Activated naive CD4-positive, alpha-beta T cell treated with anti-CD3 and anti-CD28 coated beads, Interleukin-2, amount 10 ng/mL, durations not matched to agents 7 days and 5 days (primary cell): ENCODE results near the gene GMDS.

Experiments used
- CTCF ChIA-PET: fragments of 350-600 bp; sonication (Branson Sonifier 250); formaldehyde crosslinking; loops from one replicate; lab custom pipeline; 2021; ENCODE audit warnings: antibody characterized with exemption; lab: Charles Lee
- DNase-seq: peaks from one replicate; pipeline ENCODE4 v3.0.0-alpha.2; 2020
- H3K27ac Mint-ChIP-seq: one replicate; pipeline ENCODE4 v1.8.0; 2021; ENCODE audit warnings: mild to moderate bottlenecking, moderate library complexity, mixed read lengths
- H3K27me3 Mint-ChIP-seq: one replicate; pipeline ENCODE4 v1.8.0; 2021; ENCODE audit warnings: mild to moderate bottlenecking, mixed read lengths
- H3K36me3 Mint-ChIP-seq: one replicate; pipeline ENCODE4 v1.8.0; 2021; ENCODE audit warnings: mixed read lengths
- H3K4me1 Mint-ChIP-seq: one replicate; pipeline ENCODE4 v1.8.0; 2021; ENCODE audit warnings: mixed read lengths
- H3K4me3 Mint-ChIP-seq: one replicate; pipeline ENCODE4 v1.8.0; 2021; ENCODE audit warnings: mild to moderate bottlenecking, moderate library complexity, mixed read lengths
- H3K9me3 Mint-ChIP-seq: one replicate; pipeline ENCODE4 v1.8.0; 2021; ENCODE audit warnings: mixed read lengths

The GMDS gene

GRCh38 chr6:1612974-1613306 lies 632.5 kb downstream of the GMDS start:
- CTCF ChIA-PET, result interaction anchor here (1.5 kb wide), 1 partner anchor 11 kb away, joined by 6 read pairs; no protein-coding TSS in a partner anchor
- no peaks in the 10 kb centered on the region for H3K9me3 Mint-ChIP-seq
- H3K4me1 Mint-ChIP-seq, result peaks cover 33% of the 10 kb centered on the region
- no peak for DNase-seq
- peaks cover 91% of the 10 kb centered on the region for H3K27me3 Mint-ChIP-seq
- no peak overlapping the region for H3K4me3 Mint-ChIP-seq
- peaks cover 6% of the 10 kb centered on the region for H3K36me3 Mint-ChIP-seq
- H3K27ac Mint-ChIP-seq, result no peak overlapping the region

GRCh38 chr6:1612299-1612973 lies 633.0 kb downstream of the GMDS start:
- H3K27me3 Mint-ChIP-seq, result peaks cover 91% of the 10 kb centered on the region

GRCh38 chr6:1611572-1612298 lies 633.7 kb downstream of the GMDS start:
- CTCF ChIA-PET, result interaction anchor here (1.2 to 1.5 kb wide), 2 partner anchors 13 to 15 kb away, joined by 4 to 6 read pairs; no protein-coding TSS in a partner anchor
- peak; percentile 34 for DNase-seq
- H3K27ac Mint-ChIP-seq, result peak overlapping the region; percentile 78
- no peaks in the 10 kb centered on the region for H3K9me3 Mint-ChIP-seq
- H3K4me1 Mint-ChIP-seq, result peaks cover 45% of the 10 kb centered on the region
- peaks cover 91% of the 10 kb centered on the region for H3K27me3 Mint-ChIP-seq
- peak overlapping the region; percentile 68 for H3K4me3 Mint-ChIP-seq
- peaks cover 6% of the 10 kb centered on the region for H3K36me3 Mint-ChIP-seq

More at GRCh38 chr6:1612299-1612973, 633.0 kb downstream of the GMDS start:
- H3K4me1 Mint-ChIP-seq, result peaks cover 38% of the 10 kb centered on the region
- CTCF ChIA-PET, result interaction anchor here (1.2 to 1.5 kb wide), 2 partner anchors 12 to 14 kb away, joined by 4 to 6 read pairs; no protein-coding TSS in a partner anchor
- H3K9me3 Mint-ChIP-seq, result no peaks in the 10 kb centered on the region
- H3K27ac Mint-ChIP-seq, result peak overlapping the region; percentile 78
- H3K36me3 Mint-ChIP-seq, result peaks cover 6% of the 10 kb centered on the region
- peak overlapping the region; percentile 68 for H3K4me3 Mint-ChIP-seq
- no peak for DNase-seq

- Mint-ChIP-seq H3K4me1 (peaks cover 45% of the 10 kb centered on the region), H3K9me3 (no peaks in the 10 kb centered on the region), H3K36me3 (peaks cover 6% of the 10 kb centered on the region), H3K27ac (no peak overlapping the region), H3K4me3 (no peak overlapping the region), H3K27me3 (peaks cover 91% of the 10 kb centered on the region)
- CTCF ChIA-PET, result interaction anchor here (1.0 kb wide), 1 partner anchor 1023 kb away, joined by 3 read pairs; no protein-coding TSS in a partner anchor
- no peak for DNase-seq
These were observed 634.2 kb downstream of the GMDS start for GRCh38 chr6:1611322-1611571.

GRCh38 chr6:1610497-1611321 lies 634.7 kb downstream of the GMDS start:
- Mint-ChIP-seq H3K4me3 (peak overlapping the region; percentile 59), H3K27ac (peak overlapping the region; percentile 49), H3K27me3 (peaks cover 91% of the 10 kb centered on the region), H3K9me3 (no peaks in the 10 kb centered on the region), H3K36me3 (peaks cover 6% of the 10 kb centered on the region), H3K4me1 (peaks cover 48% of the 10 kb centered on the region)
- peak; percentile 43 for DNase-seq
- CTCF ChIA-PET, result interaction anchor here (1.0 to 1.5 kb wide), 4 partner anchors 14 to 1024 kb away, joined by 3 to 5 read pairs (median 3); no protein-coding TSS in a partner anchor

- H3K9me3 Mint-ChIP-seq, result no peaks in the 10 kb centered on the region
- peaks cover 52% of the 10 kb centered on the region for H3K4me1 Mint-ChIP-seq
- CTCF ChIA-PET, result interaction anchor here (1.0 to 1.5 kb wide), 4 partner anchors 13 to 1025 kb away, joined by 3 to 5 read pairs (median 3); no protein-coding TSS in a partner anchor
- peaks cover 91% of the 10 kb centered on the region for H3K27me3 Mint-ChIP-seq
- H3K27ac Mint-ChIP-seq, result peak within 1 kb of the TSS; percentile 83
- peaks cover 6% of the 10 kb centered on the region for H3K36me3 Mint-ChIP-seq
- peak within 1 kb of the TSS; percentile 68 for H3K4me3 Mint-ChIP-seq
- peak; percentile 54 for DNase-seq
These were observed 635.5 kb downstream of the GMDS start, which contains the start of gene FOXC1 for GRCh38 chr6:1609648-1610496. Gene FOXC1 (plus strand): TSS chr6:1609915. CDS start chr6:1610446, 531 bp downstream.

- H3K27ac Mint-ChIP-seq, result peak overlapping the region; percentile 76
- DNase-seq, result no peak
- H3K4me1 Mint-ChIP-seq, result peaks cover 52% of the 10 kb centered on the region
- CTCF ChIA-PET, result interaction anchor here (1.1 to 1.5 kb wide), 2 partner anchors 12 to 85 kb away, joined by 3 to 5 read pairs; no protein-coding TSS in a partner anchor
- H3K9me3 Mint-ChIP-seq, result no peaks in the 10 kb centered on the region
- peak overlapping the region; percentile 68 for H3K4me3 Mint-ChIP-seq
- peaks cover 6% of the 10 kb centered on the region for H3K36me3 Mint-ChIP-seq
- H3K27me3 Mint-ChIP-seq, result peaks cover 89% of the 10 kb centered on the region
These were observed 636.3 kb downstream of the GMDS start for GRCh38 chr6:1609041-1609647.

- Mint-ChIP-seq H3K4me1 (peaks cover 49% of the 10 kb centered on the region), H3K27ac (peak overlapping the region; percentile 83), H3K27me3 (peaks cover 89% of the 10 kb centered on the region), H3K9me3 (no peaks in the 10 kb centered on the region), H3K36me3 (peaks cover 6% of the 10 kb centered on the region), H3K4me3 (peak overlapping the region; percentile 50)
- CTCF ChIA-PET, result interaction anchor here (1.5 to 1.6 kb wide), 2 partner anchors 12 to 496 kb away, joined by 5 to 6 read pairs; no protein-coding TSS in a partner anchor
- DNase-seq, result no peak
These were observed 637.0 kb downstream of the GMDS start for GRCh38 chr6:1608222-1609040.

- peaks cover 43% of the 10 kb centered on the region for H3K4me1 Mint-ChIP-seq
- CTCF ChIA-PET, result interaction anchor here (1.3 to 2.2 kb wide), 6 partner anchors 9 to 1027 kb away, joined by 4 to 8 read pairs (median 5); no protein-coding TSS in a partner anchor
These were observed 637.7 kb downstream of the GMDS start for GRCh38 chr6:1607516-1608221.

GRCh38 chr6:1606780-1607515 lies 638.5 kb downstream of the GMDS start:
- Mint-ChIP-seq H3K36me3 (peaks cover 5% of the 10 kb centered on the region), H3K9me3 (no peaks in the 10 kb centered on the region), H3K27me3 (peaks cover 89% of the 10 kb centered on the region), H3K27ac (peak overlapping the region; percentile 83), H3K4me1 (peaks cover 36% of the 10 kb centered on the region), H3K4me3 (peak overlapping the region; percentile 43)
- DNase-seq, result no peak
- CTCF ChIA-PET, result interaction anchor here (1.1 to 2.2 kb wide), 9 partner anchors 9 to 1028 kb away, joined by 3 to 8 read pairs (median 5); no protein-coding TSS in a partner anchor

More at GRCh38 chr6:1607516-1608221, 637.7 kb downstream of the GMDS start:
- no peak for DNase-seq
- H3K4me3 Mint-ChIP-seq, result peak overlapping the region; percentile 43
- peak overlapping the region; percentile 83 for H3K27ac Mint-ChIP-seq
- no peaks in the 10 kb centered on the region for H3K9me3 Mint-ChIP-seq
- H3K36me3 Mint-ChIP-seq, result peaks cover 6% of the 10 kb centered on the region
- H3K27me3 Mint-ChIP-seq, result peaks cover 87% of the 10 kb centered on the region
